ENCODE data around the gene CD247.

DNA sequence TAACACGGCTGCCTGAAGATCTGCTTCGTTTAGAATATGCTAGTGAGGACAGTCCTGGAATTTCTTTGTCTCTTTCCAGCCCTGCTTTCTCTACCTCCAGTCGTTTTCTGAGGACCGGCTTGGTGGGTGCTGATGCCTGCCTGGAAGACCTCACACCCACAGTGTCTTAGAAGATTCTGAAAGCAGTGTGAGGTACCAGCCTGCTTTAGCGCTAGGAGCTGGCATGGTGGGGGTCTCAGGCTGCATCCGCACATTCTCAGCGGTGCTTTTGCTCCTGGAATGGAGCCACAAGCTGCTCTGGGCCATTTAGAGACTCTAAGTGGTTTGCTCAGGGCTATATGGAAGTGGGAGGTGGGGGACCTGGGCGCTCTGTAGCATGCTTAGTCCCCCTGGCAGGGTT, 61.4 kb downstream of the CD247 start:
- TF ChIP-seq, protein P1, sequence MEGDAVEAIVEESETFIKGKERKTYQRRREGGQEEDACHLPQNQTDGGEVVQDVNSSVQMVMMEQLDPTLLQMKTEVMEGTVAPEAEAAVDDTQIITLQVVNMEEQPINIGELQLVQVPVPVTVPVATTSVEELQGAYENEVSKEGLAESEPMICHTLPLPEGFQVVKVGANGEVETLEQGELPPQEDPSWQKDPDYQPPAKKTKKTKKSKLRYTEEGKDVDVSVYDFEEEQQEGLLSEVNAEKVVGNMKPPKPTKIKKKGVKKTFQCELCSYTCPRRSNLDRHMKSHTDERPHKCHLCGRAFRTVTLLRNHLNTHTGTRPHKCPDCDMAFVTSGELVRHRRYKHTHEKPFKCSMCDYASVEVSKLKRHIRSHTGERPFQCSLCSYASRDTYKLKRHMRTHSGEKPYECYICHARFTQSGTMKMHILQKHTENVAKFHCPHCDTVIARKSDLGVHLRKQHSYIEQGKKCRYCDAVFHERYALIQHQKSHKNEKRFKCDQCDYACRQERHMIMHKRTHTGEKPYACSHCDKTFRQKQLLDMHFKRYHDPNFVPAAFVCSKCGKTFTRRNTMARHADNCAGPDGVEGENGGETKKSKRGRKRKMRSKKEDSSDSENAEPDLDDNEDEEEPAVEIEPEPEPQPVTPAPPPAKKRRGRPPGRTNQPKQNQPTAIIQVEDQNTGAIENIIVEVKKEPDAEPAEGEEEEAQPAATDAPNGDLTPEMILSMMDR (IDR thresholded peaks at IDR 0.05; ENCODE audit: low read length): no peak
- no peak for TF ChIP-seq EZH2phosphoT487 (IDR thresholded peaks at IDR 0.05; ENCODE audit: low read length)
